ENCODE results near the gene CHD9. TPM values are rescaled to one million over a fixed set of nuclear protein-coding genes. Genes with fewer than 3 reads are reported as not detected.

CHD9 gene
- total RNA-seq, 1 donor from 2014 or later = 34.1 TPM

- H3K36me3 ChIP-seq (ENCODE audit: control insufficient read depth, insufficient read depth, low read length) = no peaks in the 10 kb centered on the region
- DNase-seq (ENCODE audit: low read depth) = no peak
- H3K4me3 ChIP-seq (ENCODE audit: low read depth, low read length) = no peak overlapping the region
- TF ChIP-seq, protein P1, sequence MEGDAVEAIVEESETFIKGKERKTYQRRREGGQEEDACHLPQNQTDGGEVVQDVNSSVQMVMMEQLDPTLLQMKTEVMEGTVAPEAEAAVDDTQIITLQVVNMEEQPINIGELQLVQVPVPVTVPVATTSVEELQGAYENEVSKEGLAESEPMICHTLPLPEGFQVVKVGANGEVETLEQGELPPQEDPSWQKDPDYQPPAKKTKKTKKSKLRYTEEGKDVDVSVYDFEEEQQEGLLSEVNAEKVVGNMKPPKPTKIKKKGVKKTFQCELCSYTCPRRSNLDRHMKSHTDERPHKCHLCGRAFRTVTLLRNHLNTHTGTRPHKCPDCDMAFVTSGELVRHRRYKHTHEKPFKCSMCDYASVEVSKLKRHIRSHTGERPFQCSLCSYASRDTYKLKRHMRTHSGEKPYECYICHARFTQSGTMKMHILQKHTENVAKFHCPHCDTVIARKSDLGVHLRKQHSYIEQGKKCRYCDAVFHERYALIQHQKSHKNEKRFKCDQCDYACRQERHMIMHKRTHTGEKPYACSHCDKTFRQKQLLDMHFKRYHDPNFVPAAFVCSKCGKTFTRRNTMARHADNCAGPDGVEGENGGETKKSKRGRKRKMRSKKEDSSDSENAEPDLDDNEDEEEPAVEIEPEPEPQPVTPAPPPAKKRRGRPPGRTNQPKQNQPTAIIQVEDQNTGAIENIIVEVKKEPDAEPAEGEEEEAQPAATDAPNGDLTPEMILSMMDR (IDR thresholded peaks at IDR 0.05; ENCODE audit: insufficient read depth, low read length, poor library complexity, severe bottlenecking) = no peak
- H3K27me3 ChIP-seq (ENCODE audit: control insufficient read depth, insufficient read depth, low read length) = no peaks in the 10 kb centered on the region
Observed at GRCh38 chr16:53078247-53078646, 23.5 kb downstream of the CHD9 start.

DNA sequence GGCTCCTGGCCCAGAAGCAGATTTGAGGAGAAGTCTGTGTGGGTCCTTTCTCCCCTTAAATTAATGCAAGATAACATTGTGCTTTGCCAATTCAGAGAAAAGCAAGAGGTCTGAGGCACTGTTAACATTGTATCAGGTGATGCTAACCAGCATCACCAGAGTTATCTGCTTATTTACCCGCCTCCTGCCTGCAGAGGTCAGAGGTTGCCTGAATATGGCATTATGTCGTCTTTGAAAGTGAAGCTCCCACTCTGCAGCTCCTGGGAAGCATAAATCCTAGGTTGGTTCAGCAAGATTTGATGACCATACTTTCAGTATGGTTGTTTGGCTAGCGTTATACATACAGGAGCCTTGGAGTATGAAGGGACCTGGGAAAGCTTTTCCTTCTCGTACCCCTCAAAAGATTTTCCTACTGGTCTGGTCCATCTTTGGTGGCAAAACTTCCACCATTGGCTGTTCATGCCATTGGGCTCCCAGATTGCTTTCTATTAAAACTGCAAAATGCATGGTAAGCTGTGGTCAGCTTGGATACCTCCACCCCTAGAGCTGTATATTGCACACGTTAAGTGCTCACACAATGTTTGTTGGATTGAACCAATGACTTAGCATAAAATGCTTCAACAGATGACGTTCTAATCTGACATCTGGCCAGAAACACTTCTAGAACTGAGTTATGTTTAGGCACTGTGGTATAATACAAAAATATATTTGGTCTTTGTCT is 24.1 kb downstream of the CHD9 start:
- TF ChIP-seq, protein P1 (IDR thresholded peaks at IDR 0.05; ENCODE audit: insufficient read depth, low read length, poor library complexity, severe bottlenecking) = no peak
- no peaks in the 10 kb centered on the region for H3K27me3 ChIP-seq (ENCODE audit: control insufficient read depth, insufficient read depth, low read length)
- no peak overlapping the region for H3K4me3 ChIP-seq (ENCODE audit: low read depth, low read length)
- H3K36me3 ChIP-seq (ENCODE audit: control insufficient read depth, insufficient read depth, low read length) = no peaks in the 10 kb centered on the region
- no peak for DNase-seq (ENCODE audit: low read depth)

DNA sequence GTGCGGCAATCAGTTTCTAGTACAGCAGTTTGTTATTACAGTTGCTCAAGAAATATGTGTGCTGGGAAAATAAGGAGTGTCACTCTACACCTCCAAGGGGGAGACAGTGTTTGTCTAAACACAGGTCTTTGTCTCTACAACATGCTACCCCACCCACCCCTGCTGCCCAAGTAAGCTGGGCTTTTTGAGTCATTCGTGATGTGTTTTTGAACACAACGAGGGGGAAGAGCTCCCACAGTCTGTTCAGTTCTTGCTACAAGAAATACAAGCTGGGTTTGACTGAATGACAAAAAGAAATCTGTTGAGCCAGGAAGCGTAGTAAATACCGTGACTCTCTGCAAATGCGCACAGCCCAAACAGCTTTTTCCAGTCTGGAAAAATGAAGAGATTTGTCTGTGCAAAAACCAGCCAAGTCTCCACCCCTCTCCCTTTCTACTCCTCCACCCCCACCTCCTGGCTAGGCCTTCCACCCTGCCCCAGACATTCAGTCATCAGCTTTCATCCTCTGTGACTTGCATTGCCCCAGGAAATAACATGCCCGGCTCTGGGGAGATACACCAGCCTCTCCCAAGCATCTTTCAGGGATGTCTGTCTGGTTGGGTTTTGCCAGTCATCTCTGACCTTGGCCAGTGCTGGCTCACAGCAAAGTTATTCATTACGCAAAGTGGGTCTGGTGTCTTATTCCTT is 25.7 kb downstream of the CHD9 start:
- H3K36me3 ChIP-seq (ENCODE audit: control insufficient read depth, insufficient read depth, low read length) = no peaks in the 10 kb centered on the region
- H3K4me3 ChIP-seq (ENCODE audit: low read depth, low read length) = no peak overlapping the region
- TF ChIP-seq, protein P1 (IDR thresholded peaks at IDR 0.05; ENCODE audit: insufficient read depth, low read length, poor library complexity, severe bottlenecking) = no peak
- no peak for DNase-seq (ENCODE audit: low read depth)
- H3K27me3 ChIP-seq (ENCODE audit: control insufficient read depth, insufficient read depth, low read length) = no peaks in the 10 kb centered on the region

DNA sequence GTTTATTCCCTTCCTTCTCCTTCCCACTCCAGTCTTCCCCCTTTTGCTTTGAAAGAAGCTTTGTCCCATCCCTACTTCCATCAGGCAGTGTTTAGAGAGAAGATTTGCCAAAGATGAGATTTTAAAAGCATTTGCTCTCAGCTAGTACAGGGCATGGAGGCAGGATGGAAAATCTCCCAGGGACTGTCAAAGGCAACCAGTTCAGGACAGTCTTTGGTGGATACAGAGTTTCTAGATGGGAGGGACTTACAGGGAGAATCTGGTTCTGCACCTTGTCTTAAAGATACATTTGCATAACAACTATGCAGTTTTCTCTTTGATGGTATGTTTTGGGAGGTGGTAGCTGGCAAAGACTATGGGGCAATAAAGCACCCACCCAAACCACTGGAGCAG is 26.2 kb downstream of the CHD9 start:
- TF ChIP-seq, protein P1 (IDR thresholded peaks at IDR 0.05; ENCODE audit: insufficient read depth, low read length, poor library complexity, severe bottlenecking) = no peak
- no peak overlapping the region for H3K4me3 ChIP-seq (ENCODE audit: low read depth, low read length)
- no peaks in the 10 kb centered on the region for H3K36me3 ChIP-seq (ENCODE audit: control insufficient read depth, insufficient read depth, low read length)
- H3K27me3 ChIP-seq (ENCODE audit: control insufficient read depth, insufficient read depth, low read length) = no peaks in the 10 kb centered on the region
- no peak for DNase-seq (ENCODE audit: low read depth)

GRCh38 chr16:53081686-53082407 is 27.1 kb downstream of the CHD9 start:
- H3K4me3 ChIP-seq (ENCODE audit: low read depth, low read length) = no peak overlapping the region
- DNase-seq (ENCODE audit: low read depth) = no peak
- TF ChIP-seq, protein P1 (IDR thresholded peaks at IDR 0.05; ENCODE audit: insufficient read depth, low read length, poor library complexity, severe bottlenecking) = no peak
- no peaks in the 10 kb centered on the region for H3K27me3 ChIP-seq (ENCODE audit: control insufficient read depth, insufficient read depth, low read length)
- H3K36me3 ChIP-seq (ENCODE audit: control insufficient read depth, insufficient read depth, low read length) = no peaks in the 10 kb centered on the region
